Measurements from ENCODE around the gene ZIC1. TPM values are rescaled to one million over a fixed set of nuclear protein-coding genes. Genes with fewer than 3 reads are reported as not detected.

Gene ZIC1
- total and polyA plus RNA-seq, 4 donors: under 0.01 to 0.10 TPM; not detected in 2

- no peak for TF ChIP-seq CTCF (IDR thresholded peaks at IDR 0.05; ENCODE audit: control extremely low read depth, extremely low read depth)
- Histone ChIP-seq H3K4me1 (ENCODE audit: control insufficient read depth in 5 of 5, insufficient read depth in 5 of 5, low read length in 5 of 5) (peaks cover 0 to 32% (median 10%) of the 10 kb centered on the region in 5 donors), H3K27ac (ENCODE audit: low read depth in 1 of 2, low read length in 1 of 2) (no peak overlapping the region), H3K36me3 (ENCODE audit: control insufficient read depth in 4 of 4, insufficient read depth in 4 of 4, low read length in 4 of 4) (no peaks in the 10 kb centered on the region), H3K9me3 (ENCODE audit: control insufficient read depth in 4 of 4, insufficient read depth in 3 of 4, low read length in 3 of 4) (peaks cover 0 to 30% (median 0%) of the 10 kb centered on the region in 4 donors), H3K27me3 (ENCODE audit: control insufficient read depth in 3 of 3, insufficient read depth in 3 of 3, low read length in 2 of 3) (peaks cover 15 to 98% (median 89%) of the 10 kb centered on the region in 3 donors), H3K4me3 (no peak overlapping the region), H3K9ac (ENCODE audit: insufficient read depth in 1 of 2, low read length in 2 of 2) (no peak overlapping the region)
- WGBS, 2 donors: 5 to 11% methylated on average over 37 of the region's 37 CpGs
- ATAC-seq (ENCODE audit: insufficient read depth, low FRiP score) (no peak), DNase-seq (peak in 2 of 3 donors; percentile 44 to 54)
Measured at GRCh38 chr3:147412917-147413685, 3.9 kb downstream of the ZIC1 start.

- Histone ChIP-seq H3K27ac (ENCODE audit: low read depth in 1 of 2, low read length in 1 of 2) (no peak overlapping the region), H3K27me3 (ENCODE audit: control insufficient read depth in 3 of 3, insufficient read depth in 3 of 3, low read length in 2 of 3) (peaks cover 12 to 98% (median 89%) of the 10 kb centered on the region in 3 donors), H3K9me3 (ENCODE audit: control insufficient read depth in 4 of 4, insufficient read depth in 3 of 4, low read length in 3 of 4) (peaks cover 0 to 28% (median 0%) of the 10 kb centered on the region in 4 donors), H3K4me1 (ENCODE audit: control insufficient read depth in 5 of 5, insufficient read depth in 5 of 5, low read length in 5 of 5) (peaks cover 0 to 33% (median 10%) of the 10 kb centered on the region in 5 donors), H3K4me3 (no peak overlapping the region), H3K9ac (ENCODE audit: insufficient read depth in 1 of 2, low read length in 2 of 2) (no peak overlapping the region), H3K36me3 (ENCODE audit: control insufficient read depth in 4 of 4, insufficient read depth in 4 of 4, low read length in 4 of 4) (no peaks in the 10 kb centered on the region)
- WGBS, 2 donors: 6 to 9% methylated on average over 24 of the region's 24 CpGs
- DNase-seq (peak in 1 of 3 donors; percentile 63), ATAC-seq (ENCODE audit: insufficient read depth, low FRiP score) (no peak)
- TF ChIP-seq CTCF (IDR thresholded peaks at IDR 0.05; ENCODE audit: control extremely low read depth, extremely low read depth): no peak
Measured at GRCh38 chr3:147413686-147414389, 4.7 kb downstream of the ZIC1 start.

GRCh38 chr3:147414390-147415138, 5.4 kb downstream of the ZIC1 start:
- peak in 2 of 3 donors; percentile 12 to 50 for DNase-seq
- WGBS, 2 donors: 9 to 17% methylated on average over 18 of the region's 18 CpGs
- no peak for TF ChIP-seq CTCF (IDR thresholded peaks at IDR 0.05; ENCODE audit: control extremely low read depth, extremely low read depth)
- Histone ChIP-seq H3K27ac (ENCODE audit: low read depth in 1 of 2, low read length in 1 of 2) (no peak overlapping the region), H3K9me3 (ENCODE audit: control insufficient read depth in 4 of 4, insufficient read depth in 3 of 4, low read length in 3 of 4) (peaks cover 0 to 29% (median 0%) of the 10 kb centered on the region in 4 donors), H3K9ac (ENCODE audit: insufficient read depth in 1 of 2, low read length in 2 of 2) (no peak overlapping the region), H3K4me1 (ENCODE audit: control insufficient read depth in 5 of 5, insufficient read depth in 5 of 5, low read length in 5 of 5) (peaks cover 0 to 33% (median 10%) of the 10 kb centered on the region in 5 donors), H3K36me3 (ENCODE audit: control insufficient read depth in 4 of 4, insufficient read depth in 4 of 4, low read length in 4 of 4) (no peaks in the 10 kb centered on the region), H3K4me3 (no peak overlapping the region), H3K27me3 (ENCODE audit: control insufficient read depth in 3 of 3, insufficient read depth in 3 of 3, low read length in 2 of 3) (peaks cover 10 to 100% (median 90%) of the 10 kb centered on the region in 3 donors)
- no peak for ATAC-seq (ENCODE audit: insufficient read depth, low FRiP score)

Measured in lung (tissue), 12 donors.